ENCODE measurements around the gene BRCC3. TPM values are rescaled to one million over a fixed set of nuclear protein-coding genes. Genes with fewer than 3 reads are reported as not detected.

BRCC3 gene
- polyA plus RNA-seq, 1 of the 3 experiments (the other 2 are of a cell fraction) = 11.2 TPM

DNA sequence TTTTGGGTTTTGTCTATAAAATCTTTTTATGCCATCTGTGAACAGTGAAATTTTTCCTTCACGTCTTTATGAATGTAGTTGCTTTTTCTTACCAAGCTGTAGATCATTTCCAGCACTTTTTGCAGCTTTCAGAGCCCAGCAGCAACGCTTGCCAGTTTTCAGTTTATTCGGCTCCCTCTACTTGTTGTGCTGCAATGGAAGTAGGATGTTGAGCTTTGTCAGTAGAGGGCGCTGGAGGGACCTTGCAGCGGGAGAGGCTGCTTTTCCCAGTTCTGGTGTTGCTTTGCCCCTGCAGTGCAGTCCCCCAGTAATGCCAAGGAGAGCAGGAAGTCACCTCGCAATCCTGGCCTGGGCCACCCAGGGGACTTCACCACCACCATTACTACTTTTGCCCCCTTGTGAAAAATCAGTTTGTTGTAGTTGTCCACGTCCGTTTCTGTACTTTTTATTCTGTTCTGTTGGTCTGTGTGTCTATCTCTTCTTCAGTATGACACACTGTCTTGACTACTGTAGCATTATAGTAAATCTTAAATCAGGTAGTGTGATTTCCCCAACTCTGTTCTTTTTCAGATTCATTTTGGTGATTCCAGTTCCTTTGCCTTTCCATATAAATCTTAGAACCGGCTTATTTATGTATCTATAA is 22.2 kb upstream of the BRCC3 start (continued):
- TF ChIP-seq, protein P1, sequence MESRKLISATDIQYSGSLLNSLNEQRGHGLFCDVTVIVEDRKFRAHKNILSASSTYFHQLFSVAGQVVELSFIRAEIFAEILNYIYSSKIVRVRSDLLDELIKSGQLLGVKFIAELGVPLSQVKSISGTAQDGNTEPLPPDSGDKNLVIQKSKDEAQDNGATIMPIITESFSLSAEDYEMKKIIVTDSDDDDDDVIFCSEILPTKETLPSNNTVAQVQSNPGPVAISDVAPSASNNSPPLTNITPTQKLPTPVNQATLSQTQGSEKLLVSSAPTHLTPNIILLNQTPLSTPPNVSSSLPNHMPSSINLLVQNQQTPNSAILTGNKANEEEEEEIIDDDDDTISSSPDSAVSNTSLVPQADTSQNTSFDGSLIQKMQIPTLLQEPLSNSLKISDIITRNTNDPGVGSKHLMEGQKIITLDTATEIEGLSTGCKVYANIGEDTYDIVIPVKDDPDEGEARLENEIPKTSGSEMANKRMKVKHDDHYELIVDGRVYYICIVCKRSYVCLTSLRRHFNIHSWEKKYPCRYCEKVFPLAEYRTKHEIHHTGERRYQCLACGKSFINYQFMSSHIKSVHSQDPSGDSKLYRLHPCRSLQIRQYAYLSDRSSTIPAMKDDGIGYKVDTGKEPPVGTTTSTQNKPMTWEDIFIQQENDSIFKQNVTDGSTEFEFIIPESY (IDR thresholded peaks at IDR 0.05; ENCODE audit: borderline replicate concordance, low read depth) = no peak
- TF ChIP-seq, protein P2, sequence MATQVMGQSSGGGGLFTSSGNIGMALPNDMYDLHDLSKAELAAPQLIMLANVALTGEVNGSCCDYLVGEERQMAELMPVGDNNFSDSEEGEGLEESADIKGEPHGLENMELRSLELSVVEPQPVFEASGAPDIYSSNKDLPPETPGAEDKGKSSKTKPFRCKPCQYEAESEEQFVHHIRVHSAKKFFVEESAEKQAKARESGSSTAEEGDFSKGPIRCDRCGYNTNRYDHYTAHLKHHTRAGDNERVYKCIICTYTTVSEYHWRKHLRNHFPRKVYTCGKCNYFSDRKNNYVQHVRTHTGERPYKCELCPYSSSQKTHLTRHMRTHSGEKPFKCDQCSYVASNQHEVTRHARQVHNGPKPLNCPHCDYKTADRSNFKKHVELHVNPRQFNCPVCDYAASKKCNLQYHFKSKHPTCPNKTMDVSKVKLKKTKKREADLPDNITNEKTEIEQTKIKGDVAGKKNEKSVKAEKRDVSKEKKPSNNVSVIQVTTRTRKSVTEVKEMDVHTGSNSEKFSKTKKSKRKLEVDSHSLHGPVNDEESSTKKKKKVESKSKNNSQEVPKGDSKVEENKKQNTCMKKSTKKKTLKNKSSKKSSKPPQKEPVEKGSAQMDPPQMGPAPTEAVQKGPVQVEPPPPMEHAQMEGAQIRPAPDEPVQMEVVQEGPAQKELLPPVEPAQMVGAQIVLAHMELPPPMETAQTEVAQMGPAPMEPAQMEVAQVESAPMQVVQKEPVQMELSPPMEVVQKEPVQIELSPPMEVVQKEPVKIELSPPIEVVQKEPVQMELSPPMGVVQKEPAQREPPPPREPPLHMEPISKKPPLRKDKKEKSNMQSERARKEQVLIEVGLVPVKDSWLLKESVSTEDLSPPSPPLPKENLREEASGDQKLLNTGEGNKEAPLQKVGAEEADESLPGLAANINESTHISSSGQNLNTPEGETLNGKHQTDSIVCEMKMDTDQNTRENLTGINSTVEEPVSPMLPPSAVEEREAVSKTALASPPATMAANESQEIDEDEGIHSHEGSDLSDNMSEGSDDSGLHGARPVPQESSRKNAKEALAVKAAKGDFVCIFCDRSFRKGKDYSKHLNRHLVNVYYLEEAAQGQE (IDR thresholded peaks at IDR 0.05; ENCODE audit: low read depth, low read length) = no peak
- TF ChIP-seq TAF1 (IDR thresholded peaks at IDR 0.05; ENCODE audit: borderline replicate concordance, low read depth, low read length) (no peak), SMC3 (IDR thresholded peaks at IDR 0.05; ENCODE audit: low read depth, low read length) (peak; percentile 45; the same call in 1 of the 2 replicates), TEAD4 (IDR thresholded peaks at IDR 0.05; ENCODE audit: borderline replicate concordance, insufficient read depth) (no peak), RCOR1 (IDR thresholded peaks at IDR 0.05; ENCODE audit: low read length) (no peak)
- TF ChIP-seq, protein P3, sequence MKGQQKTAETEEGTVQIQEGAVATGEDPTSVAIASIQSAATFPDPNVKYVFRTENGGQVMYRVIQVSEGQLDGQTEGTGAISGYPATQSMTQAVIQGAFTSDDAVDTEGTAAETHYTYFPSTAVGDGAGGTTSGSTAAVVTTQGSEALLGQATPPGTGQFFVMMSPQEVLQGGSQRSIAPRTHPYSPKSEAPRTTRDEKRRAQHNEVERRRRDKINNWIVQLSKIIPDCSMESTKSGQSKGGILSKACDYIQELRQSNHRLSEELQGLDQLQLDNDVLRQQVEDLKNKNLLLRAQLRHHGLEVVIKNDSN (IDR thresholded peaks at IDR 0.05; ENCODE audit: borderline replicate concordance, low read depth) = no peak
- TF ChIP-seq, protein P4, sequence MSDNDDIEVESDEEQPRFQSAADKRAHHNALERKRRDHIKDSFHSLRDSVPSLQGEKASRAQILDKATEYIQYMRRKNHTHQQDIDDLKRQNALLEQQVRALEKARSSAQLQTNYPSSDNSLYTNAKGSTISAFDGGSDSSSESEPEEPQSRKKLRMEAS (IDR thresholded peaks at IDR 0.05; ENCODE audit: low read depth) = no peak
- TF ChIP-seq, protein P5, sequence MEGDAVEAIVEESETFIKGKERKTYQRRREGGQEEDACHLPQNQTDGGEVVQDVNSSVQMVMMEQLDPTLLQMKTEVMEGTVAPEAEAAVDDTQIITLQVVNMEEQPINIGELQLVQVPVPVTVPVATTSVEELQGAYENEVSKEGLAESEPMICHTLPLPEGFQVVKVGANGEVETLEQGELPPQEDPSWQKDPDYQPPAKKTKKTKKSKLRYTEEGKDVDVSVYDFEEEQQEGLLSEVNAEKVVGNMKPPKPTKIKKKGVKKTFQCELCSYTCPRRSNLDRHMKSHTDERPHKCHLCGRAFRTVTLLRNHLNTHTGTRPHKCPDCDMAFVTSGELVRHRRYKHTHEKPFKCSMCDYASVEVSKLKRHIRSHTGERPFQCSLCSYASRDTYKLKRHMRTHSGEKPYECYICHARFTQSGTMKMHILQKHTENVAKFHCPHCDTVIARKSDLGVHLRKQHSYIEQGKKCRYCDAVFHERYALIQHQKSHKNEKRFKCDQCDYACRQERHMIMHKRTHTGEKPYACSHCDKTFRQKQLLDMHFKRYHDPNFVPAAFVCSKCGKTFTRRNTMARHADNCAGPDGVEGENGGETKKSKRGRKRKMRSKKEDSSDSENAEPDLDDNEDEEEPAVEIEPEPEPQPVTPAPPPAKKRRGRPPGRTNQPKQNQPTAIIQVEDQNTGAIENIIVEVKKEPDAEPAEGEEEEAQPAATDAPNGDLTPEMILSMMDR (IDR thresholded peaks at IDR 0.05) = peak; percentile 71
